ENCODE measurements around the gene PRG3. TPM values are rescaled to one million over a fixed set of nuclear protein-coding genes. Genes with fewer than 3 reads are reported as not detected.

The PRG3 gene
- total RNA-seq, 4 donors from 2014 or later, result not detected

DNA sequence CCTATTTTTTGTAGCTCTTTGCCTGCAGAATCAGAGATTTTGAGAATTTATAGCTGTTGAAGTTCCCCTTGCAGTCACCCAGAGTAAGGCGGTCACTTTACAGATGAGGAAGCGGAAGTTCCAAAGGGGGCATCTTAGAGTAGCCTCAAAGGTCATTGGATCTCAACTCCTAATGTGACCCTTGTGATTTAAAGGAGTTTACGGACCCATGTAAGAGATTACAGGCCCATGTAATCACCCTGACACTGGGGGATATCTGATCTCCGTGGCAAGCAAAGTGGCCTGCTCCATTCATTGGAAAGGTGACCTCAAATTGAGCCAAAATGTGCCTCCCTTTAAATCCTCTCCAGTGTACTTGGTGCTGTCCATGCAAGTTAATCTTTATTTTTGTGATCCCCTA lies 27.1 kb downstream of the PRG3 start:
- Histone ChIP-seq H3K4me3 (no peak overlapping the region), H3K9me3 (no peaks in the 10 kb centered on the region), H3K27me3 (no peaks in the 10 kb centered on the region), H3K4me1 (peaks cover 0 to 25% (median 2%) of the 10 kb centered on the region in 4 donors), H3K36me3 (no peaks in the 10 kb centered on the region), H3K27ac (peak overlapping the region in 1 of 4 donors; percentile 23)
- TF ChIP-seq, protein P1, sequence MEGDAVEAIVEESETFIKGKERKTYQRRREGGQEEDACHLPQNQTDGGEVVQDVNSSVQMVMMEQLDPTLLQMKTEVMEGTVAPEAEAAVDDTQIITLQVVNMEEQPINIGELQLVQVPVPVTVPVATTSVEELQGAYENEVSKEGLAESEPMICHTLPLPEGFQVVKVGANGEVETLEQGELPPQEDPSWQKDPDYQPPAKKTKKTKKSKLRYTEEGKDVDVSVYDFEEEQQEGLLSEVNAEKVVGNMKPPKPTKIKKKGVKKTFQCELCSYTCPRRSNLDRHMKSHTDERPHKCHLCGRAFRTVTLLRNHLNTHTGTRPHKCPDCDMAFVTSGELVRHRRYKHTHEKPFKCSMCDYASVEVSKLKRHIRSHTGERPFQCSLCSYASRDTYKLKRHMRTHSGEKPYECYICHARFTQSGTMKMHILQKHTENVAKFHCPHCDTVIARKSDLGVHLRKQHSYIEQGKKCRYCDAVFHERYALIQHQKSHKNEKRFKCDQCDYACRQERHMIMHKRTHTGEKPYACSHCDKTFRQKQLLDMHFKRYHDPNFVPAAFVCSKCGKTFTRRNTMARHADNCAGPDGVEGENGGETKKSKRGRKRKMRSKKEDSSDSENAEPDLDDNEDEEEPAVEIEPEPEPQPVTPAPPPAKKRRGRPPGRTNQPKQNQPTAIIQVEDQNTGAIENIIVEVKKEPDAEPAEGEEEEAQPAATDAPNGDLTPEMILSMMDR (IDR thresholded peaks at IDR 0.05), result no peak
- TF ChIP-seq EP300 (IDR thresholded peaks at IDR 0.05) (no peak), POLR2A (IDR thresholded peaks at IDR 0.05) (no peak)
- WGBS, 2 donors, result 40 to 53% methylated on average over 4 of the region's 4 CpGs
- DNase-seq (ENCODE audit: low spot score in 2 of 2), result no peak

DNA sequence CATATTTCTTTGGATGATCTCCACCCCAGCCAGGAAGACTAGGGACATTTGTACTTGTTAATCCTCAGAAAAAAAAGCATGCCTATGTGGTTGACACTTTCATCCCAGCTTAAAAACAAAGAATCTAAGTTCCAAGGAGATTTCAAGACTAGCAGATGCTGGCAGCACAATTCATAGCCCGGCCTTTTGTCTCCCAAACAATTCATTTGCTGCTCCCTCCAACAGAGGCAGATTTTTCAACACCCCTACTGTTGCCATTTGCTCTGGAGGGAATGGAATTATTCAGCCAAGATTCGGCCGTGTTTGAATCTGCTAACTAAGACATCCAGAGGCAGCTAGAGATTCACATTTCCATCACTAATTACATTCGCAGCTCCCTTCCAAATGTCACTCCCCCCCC lies 27.5 kb downstream of the PRG3 start:
- no peak overlapping the region for H3K4me3 ChIP-seq
- H3K36me3 ChIP-seq, result no peaks in the 10 kb centered on the region
- DNase-seq (ENCODE audit: low spot score in 2 of 2), result no peak
- peaks cover 0 to 25% (median 2%) of the 10 kb centered on the region in 4 donors for H3K4me1 ChIP-seq
- H3K27ac ChIP-seq, result peak overlapping the region in 1 of 4 donors; percentile 23
- no peaks in the 10 kb centered on the region for H3K27me3 ChIP-seq
- TF ChIP-seq, protein P1 (IDR thresholded peaks at IDR 0.05), result no peak
- TF ChIP-seq EP300 (IDR thresholded peaks at IDR 0.05) (no peak), POLR2A (IDR thresholded peaks at IDR 0.05) (no peak)
- WGBS, 2 donors, result 31 to 34% methylated on average over 4 of the region's 4 CpGs
- no peaks in the 10 kb centered on the region for H3K9me3 ChIP-seq

DNA sequence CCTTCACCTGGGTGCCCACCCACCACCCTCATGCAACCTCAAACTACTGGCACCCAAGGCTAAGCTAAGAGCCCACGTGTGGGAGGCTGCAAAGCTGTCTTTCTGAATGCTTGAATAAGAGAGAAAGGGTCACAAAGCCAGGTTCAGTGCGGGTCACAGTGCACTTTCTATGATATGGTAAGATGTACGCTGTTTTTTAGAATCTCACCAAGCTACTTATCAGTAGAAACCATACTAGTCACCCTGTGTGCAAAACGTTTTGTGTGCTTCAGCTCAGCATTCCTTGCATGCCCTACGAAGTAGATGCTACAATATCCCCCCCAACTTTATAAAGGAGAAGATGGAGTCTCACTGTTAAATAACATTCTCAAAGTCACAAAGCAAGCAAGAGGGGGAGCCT lies 27.9 kb downstream of the PRG3 start:
- TF ChIP-seq EP300 (IDR thresholded peaks at IDR 0.05), result no peak
- TF ChIP-seq, protein P1 (IDR thresholded peaks at IDR 0.05), result no peak
- no peak for TF ChIP-seq POLR2A (IDR thresholded peaks at IDR 0.05)
- Histone ChIP-seq H3K27me3 (no peaks in the 10 kb centered on the region), H3K27ac (peak overlapping the region in 1 of 4 donors; percentile 11), H3K36me3 (no peaks in the 10 kb centered on the region), H3K4me3 (no peak overlapping the region), H3K9me3 (no peaks in the 10 kb centered on the region), H3K4me1 (peaks cover 0 to 23% (median 2%) of the 10 kb centered on the region in 4 donors)
- no peak for DNase-seq (ENCODE audit: low spot score in 2 of 2)
- 51 to 58% methylated on average over 5 of the region's 5 CpGs for WGBS, 2 donors

DNA sequence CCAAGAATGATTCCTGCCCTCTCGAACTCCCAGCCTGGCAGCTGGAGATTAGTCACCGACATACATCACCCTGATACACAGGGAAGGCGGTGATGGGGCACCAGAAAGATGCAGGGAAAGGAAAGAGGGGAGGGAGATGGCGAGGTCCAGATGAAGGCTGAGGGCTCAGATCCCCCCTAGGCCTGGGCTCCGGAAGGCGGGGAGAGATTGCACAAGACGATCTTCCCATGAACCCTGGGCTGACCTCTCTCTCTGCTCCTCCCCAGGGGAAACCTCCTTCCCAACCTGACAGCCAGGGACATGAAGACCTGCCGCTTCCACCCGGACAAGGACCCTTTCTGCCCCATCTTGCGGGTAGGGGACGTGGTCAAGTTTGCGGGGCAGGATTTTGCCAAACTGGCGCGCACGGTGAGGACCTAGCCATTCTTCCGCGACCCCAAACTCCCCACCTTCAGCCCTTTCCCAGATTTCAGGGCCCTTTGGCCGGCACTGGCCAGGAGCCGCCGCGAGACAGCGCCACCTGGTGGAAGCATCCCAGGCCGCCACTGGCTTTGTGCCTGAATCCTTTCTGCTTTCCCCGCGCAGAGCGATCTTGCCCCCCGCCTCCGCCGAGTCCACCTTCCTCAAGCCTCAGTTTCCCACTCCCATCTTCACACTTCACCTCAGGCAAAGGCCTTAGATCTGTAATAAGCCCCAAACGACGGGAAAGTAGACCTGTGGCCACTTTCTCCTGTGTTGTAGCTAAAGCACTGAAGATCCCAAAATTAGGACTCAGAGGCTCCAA lies 31.3 kb downstream of the PRG3 start:
- Histone ChIP-seq H3K27me3 (no peaks in the 10 kb centered on the region), H3K4me1 (peaks cover 0 to 18% (median 2%) of the 10 kb centered on the region in 4 donors), H3K9me3 (no peaks in the 10 kb centered on the region), H3K27ac (no peak overlapping the region), H3K4me3 (no peak overlapping the region), H3K36me3 (no peaks in the 10 kb centered on the region)
- peak; percentile 53 to 74 for DNase-seq (ENCODE audit: low spot score in 2 of 2)
- 15 to 18% methylated on average over 24 to 29 of the region's 31 CpGs for WGBS, 2 donors
- TF ChIP-seq POLR2A (IDR thresholded peaks at IDR 0.05), result no peak
- TF ChIP-seq, protein P1 (IDR thresholded peaks at IDR 0.05), result peak; percentile 87 to 93 (median 88)

DNA sequence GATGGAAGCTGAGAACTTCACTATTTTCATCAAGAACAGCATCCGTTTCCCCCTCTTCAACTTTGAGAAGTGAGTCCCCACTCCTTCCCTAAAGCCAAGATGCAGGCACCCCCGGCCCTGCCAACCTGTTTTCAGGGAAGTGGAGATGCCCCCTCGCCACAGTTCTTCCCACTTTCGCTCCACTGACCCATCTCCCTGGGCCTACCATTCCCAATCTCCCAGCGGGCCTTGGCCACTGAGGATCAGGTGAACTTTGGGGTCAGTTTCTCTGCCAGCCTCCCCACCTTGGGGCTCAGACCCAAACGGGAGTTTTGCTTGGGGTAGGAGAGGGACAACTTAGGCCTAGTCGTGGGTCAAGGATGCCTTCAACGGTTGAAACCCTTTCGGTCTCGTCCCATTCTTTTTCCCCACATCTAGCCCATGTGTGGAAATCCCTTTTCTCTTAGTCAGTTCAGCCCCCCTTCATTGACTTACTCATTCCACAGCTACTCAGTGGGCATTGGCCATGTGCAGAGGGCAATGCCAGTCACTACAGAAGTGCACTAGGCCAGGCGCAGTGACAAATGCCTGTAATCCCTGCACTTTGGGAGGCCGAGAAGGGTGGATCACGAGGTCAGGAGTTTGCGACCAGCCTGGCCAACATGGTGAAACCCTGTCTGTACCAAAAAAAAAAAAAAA lies 32.2 kb downstream of the PRG3 start:
- no peaks in the 10 kb centered on the region for H3K27me3 ChIP-seq
- 86 to 87% methylated on average over 14 of the region's 14 CpGs for WGBS, 2 donors
- H3K36me3 ChIP-seq, result no peaks in the 10 kb centered on the region
- no peak for DNase-seq (ENCODE audit: low spot score in 2 of 2)
- no peak overlapping the region for H3K4me3 ChIP-seq
- no peak for TF ChIP-seq POLR2A (IDR thresholded peaks at IDR 0.05)
- TF ChIP-seq, protein P1 (IDR thresholded peaks at IDR 0.05), result no peak
- no peak for TF ChIP-seq EP300 (IDR thresholded peaks at IDR 0.05)
- H3K27ac ChIP-seq, result no peak overlapping the region
- no peaks in the 10 kb centered on the region for H3K9me3 ChIP-seq
- H3K4me1 ChIP-seq, result peaks cover 0 to 18% (median 2%) of the 10 kb centered on the region in 4 donors
